ENCODE results near the gene UBTF. TPM values are rescaled to one million over a fixed set of nuclear protein-coding genes. Genes with fewer than 3 reads are reported as not detected.
"Not testable (repeated sequence)": the region's sequence is repeated elsewhere in the genome, so short reads cannot be mapped to it uniquely, and the experiment has no call there.

UBTF gene
- polyA plus RNA-seq, 5 donors = 99.8 to 129 (median 106) TPM

DNA sequence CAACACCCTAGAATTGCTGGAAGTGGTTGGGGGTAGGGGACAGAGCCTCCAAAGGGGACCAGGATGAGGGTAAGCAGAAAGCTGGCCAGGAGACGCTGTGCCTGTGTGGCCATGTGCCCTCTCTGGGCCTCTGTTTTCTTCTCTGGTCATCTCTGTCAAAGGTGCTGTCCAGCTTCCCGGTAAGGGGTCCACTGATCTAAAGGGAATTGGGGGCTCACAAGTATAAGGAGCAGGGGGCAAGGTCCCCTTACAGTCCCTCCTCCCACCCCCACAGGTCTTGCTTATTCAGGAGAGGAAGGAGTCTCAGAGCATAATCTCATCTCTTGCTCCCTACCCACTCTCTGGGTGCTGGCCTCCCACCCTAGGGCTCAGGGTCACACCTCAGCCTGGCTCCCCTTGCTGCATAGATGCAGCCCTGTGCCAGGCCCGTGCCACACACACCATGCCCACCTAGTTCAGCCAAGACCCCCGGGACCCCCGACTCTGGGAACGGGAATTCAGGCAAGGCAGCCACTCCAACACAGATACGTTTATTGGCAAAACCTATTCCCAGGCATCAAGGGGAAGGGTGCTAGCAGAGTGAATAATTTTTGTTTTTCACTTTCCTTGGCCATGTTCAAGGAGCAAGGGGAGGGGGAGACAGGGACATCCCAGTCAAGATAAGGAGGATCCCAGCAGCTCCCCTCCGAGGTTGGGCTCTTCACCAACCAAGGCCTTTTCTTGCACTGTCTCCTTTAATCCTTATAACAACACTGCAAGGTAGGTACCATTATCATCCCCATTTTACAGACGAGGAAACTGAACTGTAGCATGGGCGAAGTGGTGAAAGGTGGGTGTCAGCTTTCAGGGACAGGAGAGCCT is 28.6 kb upstream of the UBTF start:
- DNase-seq = no peak

DNA sequence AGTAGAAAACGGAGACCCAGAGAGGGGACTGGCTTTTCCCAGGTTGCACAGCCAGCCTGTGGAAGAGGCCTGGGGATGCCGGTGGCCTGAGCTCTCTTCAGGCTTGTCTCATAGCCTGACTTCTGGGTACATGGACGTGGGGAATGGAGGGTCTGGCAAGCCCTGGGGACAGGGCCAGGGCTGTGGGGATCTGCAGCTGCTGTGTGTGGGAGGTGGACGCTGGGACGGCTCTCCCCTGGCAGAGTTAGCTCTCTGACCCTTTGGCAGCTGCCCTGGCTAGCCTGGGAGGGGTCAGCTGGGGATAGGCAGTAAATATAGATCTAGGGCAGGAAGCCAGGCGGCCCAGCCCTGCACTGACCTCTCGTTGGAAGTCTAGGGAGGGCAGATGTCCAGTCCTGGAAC is 28.0 kb upstream of the UBTF start:
- DNase-seq = no peak

DNA sequence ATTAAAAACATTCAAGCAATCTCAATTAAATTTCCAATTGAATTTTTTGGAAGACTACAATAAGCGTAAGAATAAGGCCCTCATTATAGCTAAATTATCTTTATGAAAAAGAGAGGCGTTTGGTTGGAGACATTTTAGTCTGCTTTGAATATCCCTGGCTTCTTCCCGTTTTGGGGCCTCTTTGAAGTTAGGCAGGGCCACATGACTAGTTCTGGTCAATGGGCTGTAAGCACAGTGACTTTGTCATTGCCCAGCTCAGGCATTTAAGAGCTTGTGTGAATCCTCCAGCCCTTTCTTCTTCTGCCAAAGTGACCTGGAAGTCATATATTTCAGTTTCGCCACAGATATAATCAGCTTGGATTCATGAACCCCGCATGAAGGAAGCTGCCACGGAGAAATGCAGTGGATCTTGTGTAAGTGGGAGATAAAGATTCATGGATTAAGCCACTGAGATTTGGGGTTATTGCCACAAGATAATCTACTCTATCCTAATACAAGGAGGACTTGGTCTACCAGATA is 21.7 kb upstream of the UBTF start:
- DNase-seq = no peak

DNA sequence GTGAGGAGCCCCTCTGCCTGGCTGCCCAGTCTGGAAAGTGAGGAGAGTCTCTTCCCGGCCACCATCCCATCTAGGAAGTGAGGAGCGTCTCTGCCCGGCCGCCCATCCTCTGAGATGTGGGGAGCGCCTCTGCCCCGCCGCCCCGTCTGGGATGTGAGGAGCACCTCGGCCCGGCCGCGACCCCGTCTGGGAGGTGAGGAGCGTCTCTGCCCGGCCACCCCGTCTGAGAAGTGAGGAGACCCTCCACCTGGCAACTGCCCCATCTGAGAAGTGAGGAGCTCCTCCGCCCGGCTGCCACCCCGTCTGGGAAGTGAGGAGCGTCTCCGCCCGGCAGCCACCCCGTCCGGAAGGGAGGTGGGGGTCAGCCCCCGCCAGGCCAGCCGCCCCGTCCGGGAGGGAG is 18.4 kb upstream of the UBTF start:
- DNase-seq = not testable (repeated sequence)

DNA sequence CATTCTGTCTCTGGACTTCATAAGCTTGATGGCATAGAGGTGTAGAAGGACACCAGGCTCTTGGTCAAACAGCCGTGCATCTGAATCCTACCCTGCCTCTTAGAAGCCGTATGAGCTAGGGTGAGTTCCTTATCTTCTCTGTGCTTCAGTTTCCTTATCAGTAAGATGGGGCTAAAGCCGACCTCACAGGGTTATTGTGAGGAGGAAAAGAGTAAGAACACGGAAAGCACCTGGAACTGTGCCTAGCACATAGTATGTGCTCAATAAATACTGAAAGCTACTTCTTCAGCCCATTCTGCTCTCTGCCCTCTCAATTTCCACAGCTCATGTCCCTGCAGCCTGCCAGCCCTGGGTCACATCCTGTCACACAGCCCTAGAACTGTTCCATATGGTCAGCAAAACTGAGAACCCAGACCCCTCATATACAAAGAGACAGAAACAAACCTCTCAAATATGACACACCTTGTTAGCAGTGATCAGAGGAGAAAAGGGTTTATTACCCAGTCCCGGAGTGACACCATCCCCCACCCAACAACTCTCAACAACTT is 17.0 kb upstream of the UBTF start:
- DNase-seq = no peak

DNA sequence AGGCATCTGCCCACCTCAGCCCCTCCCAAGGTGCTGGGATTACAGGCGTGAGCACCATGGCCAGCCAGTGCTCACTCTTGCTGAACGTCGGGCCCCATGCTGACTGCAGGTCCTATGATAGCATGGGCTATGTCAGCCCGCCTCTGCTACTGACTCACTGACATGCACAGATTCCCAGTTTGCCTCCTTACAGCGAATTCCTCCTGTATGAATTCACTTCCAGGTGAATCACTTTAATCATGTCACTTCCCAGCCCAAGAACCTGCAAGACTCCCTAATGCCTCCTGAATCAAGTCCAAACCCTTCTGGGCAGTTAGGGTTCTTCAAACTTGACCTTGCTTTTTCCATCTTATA is 16.1 kb upstream of the UBTF start:
- no peak for DNase-seq

DNA sequence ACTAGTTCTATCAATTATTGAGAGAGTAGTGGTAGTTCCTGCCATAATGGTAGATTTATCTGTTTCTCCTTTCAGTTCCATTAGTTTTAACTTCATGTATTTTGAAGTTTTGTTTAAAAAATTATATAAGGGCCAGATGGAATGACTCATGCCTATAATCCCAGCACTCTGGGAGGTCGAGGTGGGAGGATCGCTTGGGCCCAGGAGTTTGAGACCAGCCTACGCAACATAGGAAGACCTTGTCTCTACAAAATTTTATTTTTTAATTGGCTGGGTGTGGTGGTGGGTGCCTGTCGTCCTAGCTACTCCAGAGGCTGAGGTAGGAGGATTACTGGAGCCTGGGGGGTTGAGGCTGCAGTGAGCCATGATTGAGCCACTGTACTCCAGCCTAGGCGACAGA is 14.1 kb upstream of the UBTF start:
- no peak for DNase-seq

DNA sequence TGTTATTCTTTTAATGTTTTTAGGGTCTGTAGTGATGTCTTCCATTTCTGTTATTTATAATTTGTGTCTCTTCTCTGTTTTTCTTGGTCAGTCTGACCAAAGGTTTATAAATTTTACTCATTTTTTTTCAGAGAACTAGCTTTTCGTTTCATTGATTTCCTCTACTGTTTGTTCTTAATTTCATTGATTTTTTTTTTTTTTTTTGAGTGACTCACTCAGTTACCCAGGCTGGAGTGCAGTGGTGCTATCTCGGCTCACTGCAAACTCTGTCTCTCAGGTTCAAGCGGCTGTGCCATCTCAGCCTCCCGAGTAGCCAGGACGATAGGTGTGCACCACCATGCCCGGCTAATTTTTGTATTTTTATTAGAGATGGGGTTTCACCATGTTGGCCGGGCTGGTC is 12.6 kb upstream of the UBTF start:
- DNase-seq = no peak

DNA sequence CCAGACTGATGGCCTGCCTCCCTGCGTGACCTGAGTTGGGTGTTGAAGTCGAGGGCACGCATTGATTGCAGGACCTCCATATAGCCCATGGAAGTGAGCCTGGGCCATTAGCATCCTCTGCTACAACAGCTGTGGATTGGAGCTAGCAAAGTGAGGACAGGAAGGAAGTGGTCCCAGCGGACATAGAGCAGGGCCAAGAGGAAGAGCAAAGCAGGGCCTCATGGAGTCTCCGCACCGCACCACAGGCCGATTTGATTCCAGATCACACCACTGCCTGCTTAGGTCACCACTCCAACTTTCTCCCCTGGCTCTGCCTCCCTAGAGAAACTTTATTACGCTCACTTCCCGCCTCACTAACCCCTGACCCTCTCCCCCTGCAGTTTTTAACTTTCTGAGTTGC is 10.7 kb upstream of the UBTF start:
- DNase-seq = no peak

DNA sequence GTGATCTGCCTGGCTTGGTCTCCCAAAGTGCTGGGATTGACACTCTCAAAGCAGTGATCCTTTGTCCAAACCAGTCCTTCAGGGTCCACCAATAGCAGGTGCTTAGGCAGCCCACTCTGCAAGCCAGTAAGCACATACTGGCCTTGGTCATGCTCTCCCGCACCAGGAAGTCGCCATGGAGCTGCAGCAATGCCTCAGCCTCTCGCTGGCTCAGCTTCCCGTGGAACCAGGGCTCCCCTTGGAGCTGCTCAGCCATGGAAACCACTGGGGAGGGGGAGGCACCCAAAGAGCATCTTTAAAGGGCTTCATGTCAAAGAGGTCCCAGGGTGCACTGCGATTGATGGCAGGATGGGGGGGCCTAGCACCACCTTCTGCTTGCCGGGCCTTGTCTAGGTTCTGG is 9.6 kb upstream of the UBTF start:
- no peak for DNase-seq

DNA sequence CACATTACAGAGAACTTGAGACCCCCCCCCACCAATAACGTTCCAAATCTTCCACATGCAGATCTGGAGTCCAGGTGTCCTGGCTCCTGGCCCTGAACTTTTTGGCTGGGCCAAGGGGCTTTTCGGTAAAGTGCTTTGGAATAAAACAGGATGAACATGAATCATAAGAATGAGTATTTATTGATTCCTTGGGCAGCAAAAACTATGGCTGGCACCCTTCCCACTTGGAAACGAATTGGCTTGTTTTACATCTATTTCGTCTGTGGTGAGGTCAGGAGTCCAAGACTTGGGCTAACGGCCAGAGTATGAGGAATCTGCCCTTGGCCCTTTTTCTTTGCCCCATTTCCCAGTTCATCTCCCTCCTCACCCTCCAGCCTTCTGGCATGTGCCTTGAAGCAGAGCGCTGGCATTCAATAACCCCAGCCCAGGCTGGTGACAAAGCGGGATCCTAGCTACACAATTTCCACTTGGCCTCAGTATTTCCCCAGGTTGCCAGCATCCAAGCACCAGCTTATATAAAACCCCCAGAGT is 4.1 kb upstream of the UBTF start:
- no peak for DNase-seq

DNA sequence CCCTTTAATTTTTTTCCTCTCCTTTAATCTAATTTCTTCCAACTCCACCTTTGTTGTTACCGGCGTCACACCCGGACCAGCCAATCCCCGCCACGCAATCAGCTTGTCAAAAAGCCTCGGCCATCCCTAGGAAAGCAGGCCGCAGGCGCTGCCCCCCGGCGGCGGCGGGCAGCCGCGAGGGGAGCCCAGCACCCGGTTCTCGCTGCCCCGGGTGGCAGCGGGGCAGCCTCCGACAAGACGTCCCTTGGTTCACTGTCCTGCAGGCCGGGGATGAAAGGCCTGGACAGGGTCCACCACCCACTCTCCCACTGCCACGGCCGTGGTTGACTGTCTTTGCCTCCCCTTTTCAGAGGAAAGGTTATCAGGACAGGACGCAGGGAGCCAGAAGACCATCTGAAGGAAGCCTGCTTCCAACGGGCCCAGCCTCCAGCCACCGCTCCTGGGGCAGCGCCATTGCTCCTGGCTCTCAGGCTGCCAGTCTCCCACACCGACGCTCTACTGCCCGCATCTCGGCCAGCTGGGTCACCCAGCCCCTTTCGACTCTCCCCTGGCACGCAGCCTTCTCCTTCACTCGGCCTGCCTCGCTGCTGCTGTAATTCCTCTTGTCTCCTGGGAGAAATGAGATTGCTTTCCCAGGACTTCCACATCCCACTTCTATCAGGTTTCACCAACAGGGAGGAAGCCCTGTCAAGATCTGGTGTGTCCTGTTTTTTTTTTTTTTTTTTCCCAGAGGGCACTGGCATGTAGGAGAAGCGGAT is 2.8 kb upstream of the UBTF start:
- peak; percentile 62 for DNase-seq

DNA sequence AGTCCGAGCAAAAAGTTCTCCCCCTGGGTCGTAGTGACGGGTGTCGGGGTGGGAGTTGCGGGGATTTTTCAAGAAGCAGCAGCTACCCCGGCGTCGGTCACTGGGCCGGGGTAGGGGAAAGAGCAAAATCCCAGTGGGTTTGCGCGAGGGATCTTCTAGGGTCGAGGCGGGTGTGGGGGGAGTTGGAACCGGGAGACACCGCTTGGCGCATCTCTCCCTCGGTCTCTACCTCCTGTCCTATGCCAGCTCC is 2.3 kb upstream of the UBTF start:
- DNase-seq = no peak

DNA sequence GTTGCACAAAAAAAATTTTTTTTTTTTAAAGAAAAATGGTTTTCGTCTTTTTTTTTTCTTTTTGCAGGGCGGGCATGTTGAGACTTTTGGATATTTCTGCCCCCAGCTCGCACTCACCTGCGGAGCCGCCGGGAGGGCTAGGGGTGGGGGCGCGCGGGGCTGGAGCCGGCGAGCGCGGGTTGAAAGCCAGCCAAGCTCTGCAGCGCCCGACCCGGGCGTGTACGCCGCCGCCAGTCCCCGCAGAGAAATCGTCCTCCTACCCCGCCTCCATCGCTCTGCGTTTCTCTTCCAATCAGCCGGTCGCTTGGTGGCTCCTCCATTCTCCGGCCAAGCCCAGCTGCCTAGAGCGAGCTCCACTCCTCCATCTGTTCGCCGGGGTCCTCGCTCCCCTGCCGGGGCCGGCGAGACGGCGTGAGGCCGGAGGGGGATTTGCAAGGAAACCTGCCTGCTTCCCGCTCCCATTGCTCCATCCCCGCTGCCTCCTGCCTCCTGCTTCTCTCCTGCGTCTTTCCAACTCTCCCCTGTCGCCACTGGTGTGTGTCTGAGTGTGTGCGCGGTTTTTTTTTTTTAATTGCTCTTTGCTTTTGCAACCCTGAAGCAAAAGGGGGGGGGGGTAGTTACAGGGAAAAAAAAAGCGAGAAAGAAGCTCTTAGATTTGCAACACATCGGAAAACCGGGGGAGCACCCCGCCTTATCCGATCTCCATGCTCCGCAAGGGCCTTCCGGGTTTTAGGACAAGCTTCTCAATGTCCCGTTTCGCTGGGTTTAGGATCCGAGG is 1.8 kb upstream of the UBTF start:
- peak; percentile 74 to 78 for DNase-seq

DNA sequence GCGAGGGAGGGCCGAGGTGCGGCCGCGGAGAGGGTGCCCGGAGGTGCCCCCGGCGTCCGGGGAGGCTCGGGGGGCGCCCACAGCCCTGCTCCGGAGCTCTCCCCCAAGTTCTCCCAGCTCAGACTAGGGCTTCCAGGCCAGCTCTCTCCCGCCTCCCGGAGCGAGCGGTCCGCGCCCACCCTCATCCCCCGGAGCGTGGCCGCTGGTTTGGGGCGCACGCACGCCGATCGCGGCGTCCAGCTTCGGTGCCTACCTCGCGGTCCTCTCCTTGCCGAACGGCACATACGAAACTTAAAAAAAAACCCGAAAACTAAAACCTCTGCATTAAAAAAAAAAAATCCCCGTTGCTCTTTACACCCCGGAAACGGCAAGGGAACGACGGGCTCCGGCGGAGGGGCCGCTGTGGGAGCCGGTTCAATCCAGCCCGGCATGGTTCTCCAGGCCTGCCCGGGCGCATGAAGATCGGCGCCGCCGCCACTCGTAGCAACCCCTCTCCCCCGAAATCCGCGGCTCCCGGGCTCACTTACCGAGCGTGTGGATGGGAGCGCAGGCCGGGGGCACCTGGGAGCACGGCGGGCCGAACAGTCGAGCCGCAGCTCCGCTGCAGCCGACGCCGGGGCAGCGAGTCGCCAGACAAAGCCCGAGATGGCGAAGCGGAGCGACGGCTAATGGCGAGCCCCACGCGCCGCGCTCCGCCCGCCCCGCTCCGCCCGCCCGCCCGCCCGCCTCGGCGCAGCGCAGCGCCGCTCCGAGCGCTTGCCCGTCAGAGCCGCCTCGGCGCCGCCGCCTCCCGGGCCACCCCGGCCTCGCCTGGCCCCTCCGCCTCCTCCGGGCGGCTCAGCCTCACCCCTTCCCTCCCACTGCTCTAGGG is 973 bp upstream of the UBTF start:
- peak; percentile 37 to 61 for DNase-seq

DNA sequence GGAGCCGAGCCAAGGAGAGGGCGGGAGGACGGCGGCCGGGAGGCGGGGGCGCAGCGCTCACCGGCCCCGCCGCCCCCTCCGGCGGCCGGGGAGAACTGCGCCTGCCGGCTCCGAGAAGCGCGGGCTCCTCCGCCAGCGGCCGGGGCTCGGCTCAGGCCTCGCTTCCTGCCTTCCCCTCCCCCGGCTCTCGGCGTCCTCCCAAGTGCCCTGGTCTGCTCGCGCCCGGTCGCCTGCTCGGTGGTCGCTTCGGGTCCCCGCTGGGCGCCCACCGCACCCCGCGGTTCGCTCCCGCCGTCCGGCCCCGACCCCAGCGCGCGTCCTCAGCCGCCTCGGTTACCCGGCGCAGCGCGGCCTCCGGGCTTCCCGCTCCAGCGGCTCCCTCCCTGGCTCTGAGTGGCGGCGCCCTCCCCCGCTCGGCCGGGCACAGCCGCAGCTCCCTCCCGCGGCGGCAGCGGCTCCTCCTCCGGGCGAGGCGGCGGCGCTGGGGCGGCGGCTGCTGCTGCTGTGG is 313 bp downstream of the UBTF start:
- peak; percentile 62 to 67 for DNase-seq

DNA sequence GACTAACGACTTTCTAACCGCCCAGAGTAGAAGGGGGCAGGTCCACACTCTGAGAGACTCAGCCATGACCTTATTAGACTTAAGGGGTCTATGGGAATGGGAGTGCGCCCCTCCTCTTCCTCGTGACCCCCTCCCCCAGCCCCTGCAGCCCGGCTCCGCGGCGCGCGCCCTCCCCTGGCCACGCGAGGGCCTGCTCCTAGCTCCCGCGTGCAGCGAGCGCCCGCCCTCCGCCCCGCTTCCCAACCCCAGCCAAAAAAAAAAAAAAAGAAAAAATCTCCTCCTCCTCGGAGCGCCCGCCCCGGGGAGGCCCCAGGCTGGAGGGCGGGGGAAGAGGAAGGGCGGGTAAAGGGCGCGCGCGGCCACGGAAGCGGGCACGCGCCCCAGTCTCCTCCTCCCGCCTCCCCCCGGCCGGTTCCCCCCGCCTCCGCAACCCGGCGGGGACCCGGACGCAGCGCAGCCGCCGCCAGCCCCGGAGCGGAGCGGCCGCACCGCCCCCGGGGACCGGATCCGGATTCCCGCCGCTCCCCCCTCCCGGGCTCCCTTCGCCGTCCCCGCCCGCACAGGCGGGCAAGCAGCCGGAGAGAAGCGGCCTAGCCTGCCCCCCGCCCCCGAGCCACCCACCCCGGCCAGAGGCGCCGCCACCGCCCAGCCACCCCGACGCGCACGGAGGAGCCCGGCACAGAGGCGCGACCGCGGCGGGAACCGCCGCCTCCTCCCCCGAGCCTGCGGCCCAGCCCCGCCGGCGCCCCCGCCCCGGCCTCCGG is 949 bp downstream of the UBTF start:
- peak; percentile 93 to 94 for DNase-seq

DNA sequence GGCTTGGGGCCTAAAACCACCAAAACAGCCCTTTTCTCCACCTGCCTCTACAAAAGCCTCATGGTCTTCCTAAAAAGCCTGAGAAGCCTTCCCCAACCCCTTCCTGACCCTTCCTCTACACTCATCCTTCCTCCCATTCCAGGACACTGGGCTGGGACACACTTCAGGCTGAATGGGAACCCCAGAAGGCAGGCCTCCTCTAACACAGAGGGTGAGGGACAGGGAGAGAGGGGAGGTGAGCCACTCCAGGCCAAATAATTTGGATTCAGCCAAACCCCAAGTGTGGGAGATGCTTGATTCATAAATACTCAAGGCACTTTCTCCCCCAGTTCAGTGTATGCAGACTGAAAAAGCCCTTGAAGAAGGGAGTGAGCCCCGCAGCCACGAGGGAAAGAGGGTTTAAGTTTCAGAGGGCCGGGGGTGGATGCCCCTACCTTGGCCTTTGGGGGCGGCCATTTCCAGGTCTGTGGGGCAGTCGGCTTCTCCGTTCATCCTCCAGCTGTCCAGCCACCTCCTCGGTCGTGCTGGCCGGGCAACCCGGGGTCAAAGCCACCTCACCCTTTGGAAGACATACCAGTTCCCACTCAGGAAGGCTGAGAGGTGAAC is 1.6 kb downstream of the UBTF start:
- no peak for DNase-seq

DNA sequence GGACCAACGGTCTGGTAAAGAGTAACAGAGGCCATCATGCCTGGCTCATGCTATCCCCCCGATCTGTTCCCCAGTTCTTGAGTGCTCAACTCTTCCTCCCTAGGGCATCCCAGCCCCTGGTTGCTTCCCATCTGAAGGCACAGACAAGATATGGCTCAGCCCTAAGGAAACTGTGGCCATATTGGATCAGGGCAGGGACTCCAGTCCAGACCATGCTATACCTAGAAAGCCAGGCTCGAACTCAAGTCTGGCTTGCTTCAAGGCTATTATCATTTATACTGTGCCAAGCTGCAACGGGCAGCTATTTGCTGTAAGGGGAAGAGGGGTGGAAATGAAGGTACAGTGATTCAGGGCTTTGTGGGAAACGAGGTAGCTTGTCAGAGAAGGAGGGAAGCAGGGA is 2.8 kb downstream of the UBTF start:
- no peak for DNase-seq

DNA sequence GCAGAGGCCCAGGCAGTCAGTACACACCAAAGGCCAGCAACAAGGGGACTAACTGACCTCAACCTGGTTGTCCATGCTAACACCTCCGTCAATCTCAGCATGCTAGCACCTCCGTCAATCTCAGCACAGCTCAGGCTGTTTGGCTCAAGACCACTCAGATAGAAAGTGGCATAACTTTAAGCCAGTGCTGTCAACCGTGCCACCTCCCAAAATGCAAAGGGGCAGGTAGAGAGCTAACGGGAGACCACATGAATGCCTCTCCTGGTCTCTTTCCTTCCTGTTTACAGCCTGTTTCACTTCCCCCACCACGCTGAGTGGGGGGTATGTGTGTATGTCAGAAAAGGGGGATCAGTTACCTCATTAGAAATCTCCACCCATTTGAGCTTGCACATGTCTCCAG is 3.3 kb downstream of the UBTF start:
- no peak for DNase-seq
